Measurements from ENCODE around the gene EGFR.

Gene EGFR

GRCh38 chr7:55235801-55236200 lies 217.0 kb downstream of the EGFR start:
- TF ChIP-seq EZH2phosphoT487 (IDR thresholded peaks at IDR 0.05; ENCODE audit: low read depth) (no peak), CTCF (IDR thresholded peaks at IDR 0.05; ENCODE audit: low read depth, low read length) (no peak)
- Histone ChIP-seq H3K36me3 (replicated peaks; ENCODE audit: low read depth, low read length) (no peaks in the 10 kb centered on the region), H3K79me2 (ENCODE audit: low read length) (no peaks in the 10 kb centered on the region), H3K4me2 (ENCODE audit: low read length) (no peak overlapping the region), H3K4me1 (ENCODE audit: low read length) (no peaks in the 10 kb centered on the region), H2AFZ (ENCODE audit: low read depth, low read length) (no peak overlapping the region), H4K20me1 (ENCODE audit: insufficient read depth, low read length) (no peaks in the 10 kb centered on the region), H3K27me3 (ENCODE audit: low read depth, low read length) (peaks cover 47% of the 10 kb centered on the region), H3K9ac (ENCODE audit: low read length) (no peak overlapping the region), H3K27ac (ENCODE audit: low read length) (no peak overlapping the region), H3K9me3 (ENCODE audit: insufficient read depth, low read length) (no peaks in the 10 kb centered on the region), H3K4me3 (ENCODE audit: low read length) (no peak overlapping the region)

- H3K4me1 ChIP-seq (ENCODE audit: low read length), result no peaks in the 10 kb centered on the region
- H3K9me3 ChIP-seq (ENCODE audit: insufficient read depth, low read length), result no peaks in the 10 kb centered on the region
- H3K9ac ChIP-seq (ENCODE audit: low read length), result no peak overlapping the region
- H3K27ac ChIP-seq (ENCODE audit: low read length), result no peak overlapping the region
- no peaks in the 10 kb centered on the region for H3K36me3 ChIP-seq (replicated peaks; ENCODE audit: low read depth, low read length)
- H4K20me1 ChIP-seq (ENCODE audit: insufficient read depth, low read length), result no peaks in the 10 kb centered on the region
- peaks cover 43% of the 10 kb centered on the region for H3K27me3 ChIP-seq (ENCODE audit: low read depth, low read length)
- no peak overlapping the region for H2AFZ ChIP-seq (ENCODE audit: low read depth, low read length)
- H3K79me2 ChIP-seq (ENCODE audit: low read length), result no peaks in the 10 kb centered on the region
- no peak overlapping the region for H3K4me2 ChIP-seq (ENCODE audit: low read length)
- no peak overlapping the region for H3K4me3 ChIP-seq (ENCODE audit: low read length)
- TF ChIP-seq CTCF (IDR thresholded peaks at IDR 0.05; ENCODE audit: low read depth, low read length), result no peak
- TF ChIP-seq EZH2phosphoT487 (IDR thresholded peaks at IDR 0.05; ENCODE audit: low read depth), result no peak
Measured at GRCh38 chr7:55236476-55236875, 217.7 kb downstream of the EGFR start.

GRCh38 chr7:55237156-55237893 lies 218.5 kb downstream of the EGFR start:
- Histone ChIP-seq H3K79me2 (ENCODE audit: low read length) (no peaks in the 10 kb centered on the region), H3K27ac (ENCODE audit: low read length) (no peak overlapping the region), H3K4me3 (ENCODE audit: low read length) (no peak overlapping the region), H3K9ac (ENCODE audit: low read length) (no peak overlapping the region), H4K20me1 (ENCODE audit: insufficient read depth, low read length) (no peaks in the 10 kb centered on the region), H3K27me3 (ENCODE audit: low read depth, low read length) (peaks cover 38% of the 10 kb centered on the region), H3K4me2 (ENCODE audit: low read length) (no peak overlapping the region), H3K9me3 (ENCODE audit: insufficient read depth, low read length) (no peaks in the 10 kb centered on the region), H3K4me1 (ENCODE audit: low read length) (no peaks in the 10 kb centered on the region), H3K36me3 (replicated peaks; ENCODE audit: low read depth, low read length) (no peaks in the 10 kb centered on the region), H2AFZ (ENCODE audit: low read depth, low read length) (no peak overlapping the region)
- no peak for TF ChIP-seq EZH2phosphoT487 (IDR thresholded peaks at IDR 0.05; ENCODE audit: low read depth)
- TF ChIP-seq CTCF (IDR thresholded peaks at IDR 0.05; ENCODE audit: low read depth, low read length), result no peak

- Histone ChIP-seq H4K20me1 (ENCODE audit: insufficient read depth, low read length) (no peaks in the 10 kb centered on the region), H3K4me3 (ENCODE audit: low read length) (no peak overlapping the region), H3K4me2 (ENCODE audit: low read length) (no peak overlapping the region), H2AFZ (ENCODE audit: low read depth, low read length) (no peak overlapping the region), H3K9ac (ENCODE audit: low read length) (no peak overlapping the region), H3K27ac (ENCODE audit: low read length) (no peak overlapping the region), H3K36me3 (replicated peaks; ENCODE audit: low read depth, low read length) (no peaks in the 10 kb centered on the region), H3K4me1 (ENCODE audit: low read length) (no peaks in the 10 kb centered on the region), H3K9me3 (ENCODE audit: insufficient read depth, low read length) (no peaks in the 10 kb centered on the region), H3K27me3 (ENCODE audit: low read depth, low read length) (peaks cover 36% of the 10 kb centered on the region), H3K79me2 (ENCODE audit: low read length) (no peaks in the 10 kb centered on the region)
- no peak for TF ChIP-seq CTCF (IDR thresholded peaks at IDR 0.05; ENCODE audit: low read depth, low read length)
- TF ChIP-seq EZH2phosphoT487 (IDR thresholded peaks at IDR 0.05; ENCODE audit: low read depth), result no peak
Measured at GRCh38 chr7:55239406-55239805, 220.6 kb downstream of the EGFR start.
